Activated naive CD8-positive, alpha-beta T cell treated with anti-CD3 and anti-CD28 coated beads, Interleukin-2, amount 50 U/mL, for 16 hours (primary cell): ENCODE measurements around the gene IRS4.

Experiments used
- DNase-seq: peaks from one replicate; pipeline ENCODE4 v3.0.0-alpha.2; 2020; ENCODE audit warnings: low read depth, low spot score

Gene IRS4

GRCh38 chrX:108736509-108737479 lies at the start of gene IRS4:
Gene IRS4, minus strand, starts transcription at chrX:108736563.
- DNase-seq: no peak

- DNase-seq: no peak
Measured at GRCh38 chrX:108772549-108772948, 36.2 kb upstream of the IRS4 start.

GRCh38 chrX:108763559-108763958 lies 27.2 kb upstream of the IRS4 start:
- DNase-seq: no peak

GRCh38 chrX:108740299-108740774 lies 4.0 kb upstream of the IRS4 start:
- DNase-seq: no peak

- no peak for DNase-seq
Measured at GRCh38 chrX:108737754-108738153, 1.4 kb upstream of the IRS4 start.

- DNase-seq: no peak
Measured at GRCh38 chrX:108735679-108736508, 469 bp downstream of the IRS4 start.

GRCh38 chrX:108735091-108735678 lies 1.2 kb downstream of the IRS4 start:
- no peak for DNase-seq

GRCh38 chrX:108734426-108734825 lies 1.9 kb downstream of the IRS4 start:
- DNase-seq: no peak

GRCh38 chrX:108732630-108733321 lies 3.6 kb downstream of the IRS4 start:
- no peak for DNase-seq

- no peak for DNase-seq
Measured at GRCh38 chrX:108731153-108731552, 5.2 kb downstream of the IRS4 start.

GRCh38 chrX:108726748-108727147 lies 9.6 kb downstream of the IRS4 start:
- no peak for DNase-seq

GRCh38 chrX:108722561-108722960 lies 13.8 kb downstream of the IRS4 start:
- DNase-seq: no peak

GRCh38 chrX:108712886-108713285 lies 23.5 kb downstream of the IRS4 start:
- DNase-seq: no peak

- no peak for DNase-seq
Measured at GRCh38 chrX:108704839-108705238, 31.5 kb downstream of the IRS4 start.

- no peak for DNase-seq
Measured at GRCh38 chrX:108702530-108702929, 33.8 kb downstream of the IRS4 start.

GRCh38 chrX:108701633-108702032 lies 34.7 kb downstream of the IRS4 start:
- no peak for DNase-seq

GRCh38 chrX:108699368-108699767 lies 37.0 kb downstream of the IRS4 start:
- DNase-seq: no peak

GRCh38 chrX:108696690-108697089 lies 39.7 kb downstream of the IRS4 start:
- DNase-seq: no peak
